Gastroesophageal sphincter (tissue), 4 donors: ENCODE results near the gene SRD5A2. TPM values are rescaled to one million over a fixed set of nuclear protein-coding genes. Genes with fewer than 3 reads are reported as not detected.

Experiments used
- ATAC-seq: fragments of 150-250 bp; one replicate; pipeline ENCODE4 v1.9.1; 2016; ENCODE audit warnings: mild to moderate bottlenecking, moderate library complexity
- H3K27ac ChIP-seq, 4 donors: fragments of 200-600 bp; sonication (generic) in 3 of 4; 1 replicate in 3 of 4; 2 replicates in 1 of 4; pipeline ENCODE4 v1.5.1; 2016 to 2019
- H3K27me3 ChIP-seq: fragments of 200-600 bp; sonication (generic); one replicate; pipeline ENCODE4 v1.5.1; 2019
- H3K36me3 ChIP-seq, 2 donors: fragments of 200-600 bp; sonication (generic); one replicate each; pipeline ENCODE4 v1.5.1; 2019; ENCODE audit warnings: control low read depth in 1 of 2
- H3K4me1 ChIP-seq, 3 donors: fragments of 200-600 bp; sonication (generic); 1 replicate in 2 of 3; 2 replicates in 1 of 3; pipeline ENCODE4 v1.5.1; 2016 to 2019; ENCODE audit warnings: control low read depth in 2 of 3
- H3K4me3 ChIP-seq, 2 donors: fragments of 200-600 bp; sonication (generic); one replicate each; pipeline ENCODE4 v1.5.1; 2019; ENCODE audit warnings: mild to moderate bottlenecking in 1 of 2, moderate library complexity in 1 of 2
- H3K9me3 ChIP-seq, 3 donors: fragments of 200-600 bp; sonication (generic); one replicate each; pipeline ENCODE4 v1.5.1; 2017 to 2019; ENCODE audit warnings: control low read depth in 2 of 3
- EP300 ChIP-seq: sonication (generic); formaldehyde crosslinking; IDR thresholded peaks from one replicate; pipeline ENCODE4 v1.6.1; 2017; ENCODE audit warnings: antibody characterized with exemption, mild to moderate bottlenecking
- POLR2A ChIP-seq, 2 donors: fragments of 450-650 bp; IDR thresholded peaks; one replicate each; pipeline ENCODE4 v1.6.1; 2017; ENCODE audit warnings: antibody characterized with exemption in 2 of 2, mild to moderate bottlenecking in 2 of 2, moderate library complexity in 1 of 2
- POLR2AphosphoS5 ChIP-seq: sonication (generic); formaldehyde crosslinking; IDR thresholded peaks from one replicate; pipeline ENCODE4 v1.6.1; 2017; ENCODE audit warnings: antibody characterized with exemption
- WGBS, 2 donors: methylation state at CpG; one replicate each; pipeline ENCODE4 v1.1.5; 2018; ENCODE audit warnings: low coverage in 1 of 2; 5-methylcytosine and 5-hydroxymethylcytosine counted together
- total RNA-seq, 4 donors: library from RNA; depleted of rRNA; stranded (reverse); fragments of >200 nt; gene quantifications; one replicate each; pipeline ENCODE4 v1.1.0, GENCODE V29; 2016
- TF ChIP-seq, protein P1 (sequence below), 4 experiments: fragments of 200-600 bp in 2 of 4; fragments of 450-650 bp in 2 of 4; sonication (generic) in 1 of 4; IDR thresholded peaks; one replicate each; pipeline ENCODE4 v1.5.1; 2017 to 2019; ENCODE audit warnings: antibody characterized with exemption in 4 of 4, mild to moderate bottlenecking in 2 of 4, moderate library complexity in 2 of 4

The SRD5A2 gene
- total RNA-seq, 4 donors from 2014 or later, result not detected

- no peak for ATAC-seq
- no peaks in the 10 kb centered on the region for H3K4me1 ChIP-seq
- H3K4me3 ChIP-seq, result no peak overlapping the region
- peaks cover 11% of the 10 kb centered on the region for H3K27me3 ChIP-seq
- no peaks in the 10 kb centered on the region for H3K9me3 ChIP-seq
- WGBS, 2 donors, result 60 to 85% methylated on average over 1 to 4 of the region's 4 CpGs
- no peaks in the 10 kb centered on the region for H3K36me3 ChIP-seq
- no peak overlapping the region for H3K27ac ChIP-seq
- TF ChIP-seq POLR2AphosphoS5 (no peak), POLR2A (IDR thresholded peaks at IDR 0.05) (no peak), EP300 (no peak)
- TF ChIP-seq, protein P1, sequence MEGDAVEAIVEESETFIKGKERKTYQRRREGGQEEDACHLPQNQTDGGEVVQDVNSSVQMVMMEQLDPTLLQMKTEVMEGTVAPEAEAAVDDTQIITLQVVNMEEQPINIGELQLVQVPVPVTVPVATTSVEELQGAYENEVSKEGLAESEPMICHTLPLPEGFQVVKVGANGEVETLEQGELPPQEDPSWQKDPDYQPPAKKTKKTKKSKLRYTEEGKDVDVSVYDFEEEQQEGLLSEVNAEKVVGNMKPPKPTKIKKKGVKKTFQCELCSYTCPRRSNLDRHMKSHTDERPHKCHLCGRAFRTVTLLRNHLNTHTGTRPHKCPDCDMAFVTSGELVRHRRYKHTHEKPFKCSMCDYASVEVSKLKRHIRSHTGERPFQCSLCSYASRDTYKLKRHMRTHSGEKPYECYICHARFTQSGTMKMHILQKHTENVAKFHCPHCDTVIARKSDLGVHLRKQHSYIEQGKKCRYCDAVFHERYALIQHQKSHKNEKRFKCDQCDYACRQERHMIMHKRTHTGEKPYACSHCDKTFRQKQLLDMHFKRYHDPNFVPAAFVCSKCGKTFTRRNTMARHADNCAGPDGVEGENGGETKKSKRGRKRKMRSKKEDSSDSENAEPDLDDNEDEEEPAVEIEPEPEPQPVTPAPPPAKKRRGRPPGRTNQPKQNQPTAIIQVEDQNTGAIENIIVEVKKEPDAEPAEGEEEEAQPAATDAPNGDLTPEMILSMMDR (IDR thresholded peaks at IDR 0.05), result no peak
Measured at GRCh38 chr2:31522786-31523185, 58.0 kb downstream of the SRD5A2 start.

DNA sequence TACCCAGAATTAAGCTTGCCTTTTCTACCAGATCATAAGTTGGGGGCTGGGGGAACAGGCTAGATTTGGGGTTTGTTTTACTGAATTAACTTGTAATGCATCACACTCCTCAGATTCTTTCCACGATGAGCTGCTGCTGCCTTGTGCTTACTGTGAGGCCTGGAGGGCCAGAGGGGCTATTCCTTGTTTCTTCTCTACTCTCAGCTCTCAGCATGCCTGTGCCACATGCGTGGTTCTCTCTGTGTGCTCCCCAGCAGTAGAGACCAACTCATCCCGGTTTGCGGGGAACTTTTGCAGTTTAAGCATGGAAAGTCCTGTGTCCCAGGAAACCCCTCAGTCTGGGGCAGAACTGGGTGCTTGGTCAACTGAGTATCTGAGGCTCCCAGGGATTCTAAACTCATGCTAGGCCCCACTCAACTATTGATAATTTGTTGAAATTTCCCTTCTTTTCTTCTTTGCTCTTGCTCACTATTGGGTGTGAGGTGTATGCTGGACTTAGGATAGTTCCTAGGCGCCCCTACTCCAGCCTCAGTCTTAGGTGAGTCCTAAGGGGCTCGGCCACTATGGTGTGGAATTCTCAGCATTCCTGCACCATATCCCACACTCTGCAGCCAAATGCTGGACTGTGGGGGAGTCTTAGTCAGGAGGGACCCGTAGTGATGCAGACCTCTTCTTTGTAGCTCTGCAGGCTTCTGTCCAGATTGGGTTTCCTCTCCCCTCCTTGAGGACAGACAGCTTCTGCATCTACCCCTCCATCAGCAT lies 63.1 kb downstream of the SRD5A2 start:
- no peak for TF ChIP-seq POLR2AphosphoS5
- no peak for ATAC-seq
- H3K36me3 ChIP-seq, result no peaks in the 10 kb centered on the region
- WGBS, 2 donors, result 57 to 75% methylated on average over 1 to 6 of the region's 7 CpGs
- H3K9me3 ChIP-seq, result no peaks in the 10 kb centered on the region
- no peaks in the 10 kb centered on the region for H3K27me3 ChIP-seq
- H3K4me1 ChIP-seq, result no peaks in the 10 kb centered on the region
- H3K27ac ChIP-seq, result no peak overlapping the region
- H3K4me3 ChIP-seq, result no peak overlapping the region

DNA sequence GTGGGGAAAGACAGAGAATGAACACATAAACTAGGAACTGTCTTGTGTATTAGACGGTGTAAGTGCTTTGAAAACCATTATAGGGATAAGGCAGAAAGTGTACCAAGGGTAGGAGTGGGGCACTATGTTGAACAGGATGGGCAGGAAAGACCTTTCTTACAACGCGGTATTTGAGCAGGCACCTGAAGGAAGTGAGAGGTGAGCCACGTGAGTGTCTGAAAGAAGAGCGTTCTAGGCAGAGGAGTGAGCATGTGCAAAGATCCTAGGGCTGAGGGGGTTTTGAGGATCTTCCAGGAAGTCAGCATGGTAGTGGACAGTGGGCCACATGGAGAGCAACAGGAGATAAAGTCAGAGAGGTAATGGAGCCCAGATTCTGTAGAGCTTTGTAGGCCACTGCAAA lies 65.2 kb downstream of the SRD5A2 start:
- Histone ChIP-seq H3K27ac (no peak overlapping the region), H3K9me3 (no peaks in the 10 kb centered on the region), H3K36me3 (no peaks in the 10 kb centered on the region), H3K4me3 (no peak overlapping the region), H3K27me3 (no peaks in the 10 kb centered on the region), H3K4me1 (no peaks in the 10 kb centered on the region)
- TF ChIP-seq EP300, result no peak
- TF ChIP-seq POLR2A (IDR thresholded peaks at IDR 0.05), result no peak
- TF ChIP-seq POLR2AphosphoS5, result no peak
- TF ChIP-seq, protein P1 (IDR thresholded peaks at IDR 0.05), result no peak
- WGBS, 2 donors, result 79 to 83% methylated on average over 4 to 5 of the region's 5 CpGs
- ATAC-seq, result no peak

DNA sequence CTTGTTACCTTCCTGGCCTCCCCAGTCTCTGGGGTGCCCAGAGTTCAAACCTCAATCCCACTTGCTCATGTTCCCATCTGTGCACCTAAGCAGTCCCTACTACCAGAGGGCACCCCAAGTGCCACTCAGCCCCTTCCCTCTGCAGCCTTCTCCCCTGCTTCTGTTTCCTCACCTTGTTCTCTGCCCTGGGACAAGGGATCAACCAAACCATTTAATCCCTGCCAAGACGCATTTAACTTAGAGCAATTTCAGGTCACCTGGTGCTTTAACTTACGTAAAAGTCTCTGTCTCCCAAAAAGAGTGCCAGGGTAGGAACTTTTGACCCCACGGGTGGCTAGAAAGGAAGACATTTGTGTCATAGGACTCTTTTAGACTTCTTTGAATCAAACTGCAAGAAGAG lies 67.2 kb downstream of the SRD5A2 start:
- WGBS, 2 donors, result 93 to 100% methylated on average over 1 to 3 of the region's 3 CpGs
- no peak overlapping the region for H3K4me3 ChIP-seq
- no peaks in the 10 kb centered on the region for H3K9me3 ChIP-seq
- H3K27me3 ChIP-seq, result no peaks in the 10 kb centered on the region
- no peak for ATAC-seq
- no peaks in the 10 kb centered on the region for H3K36me3 ChIP-seq
- no peak overlapping the region for H3K27ac ChIP-seq
- TF ChIP-seq EP300 (no peak), POLR2AphosphoS5 (no peak), POLR2A (IDR thresholded peaks at IDR 0.05) (no peak)
- TF ChIP-seq, protein P1 (IDR thresholded peaks at IDR 0.05), result no peak
- no peaks in the 10 kb centered on the region for H3K4me1 ChIP-seq

DNA sequence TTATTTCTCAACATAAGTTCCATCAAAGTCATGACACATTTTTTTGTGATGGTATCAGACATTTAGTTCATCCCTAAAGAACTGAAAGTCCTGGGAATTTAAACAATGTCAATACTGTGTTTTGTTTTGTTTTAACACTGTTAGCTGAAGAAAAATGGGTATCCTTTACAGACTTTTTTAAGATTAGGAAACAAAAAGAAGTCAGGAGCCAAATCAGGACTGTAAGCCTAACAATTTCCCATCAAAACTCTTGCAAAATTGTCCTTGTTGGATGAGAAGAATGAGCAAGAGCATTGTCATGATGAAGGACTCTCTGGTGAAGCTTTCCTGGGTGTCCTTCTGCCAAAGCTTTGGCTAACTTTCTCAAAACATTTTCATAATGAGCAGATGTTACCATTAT lies 69.4 kb downstream of the SRD5A2 start:
- Histone ChIP-seq H3K4me3 (no peak overlapping the region), H3K27me3 (no peaks in the 10 kb centered on the region), H3K27ac (no peak overlapping the region), H3K4me1 (no peaks in the 10 kb centered on the region), H3K9me3 (no peaks in the 10 kb centered on the region), H3K36me3 (no peaks in the 10 kb centered on the region)
- no peak for TF ChIP-seq EP300
- no peak for TF ChIP-seq POLR2AphosphoS5
- TF ChIP-seq, protein P1 (IDR thresholded peaks at IDR 0.05), result no peak
- TF ChIP-seq POLR2A (IDR thresholded peaks at IDR 0.05), result no peak
- no peak for ATAC-seq
